Measurements from ENCODE around the gene MRM2. TPM values are rescaled to one million over a fixed set of nuclear protein-coding genes. Genes with fewer than 3 reads are reported as not detected.

Gene MRM2
- polyA plus RNA-seq, 1 donor from 2014 or later: 21.4 TPM

DNA sequence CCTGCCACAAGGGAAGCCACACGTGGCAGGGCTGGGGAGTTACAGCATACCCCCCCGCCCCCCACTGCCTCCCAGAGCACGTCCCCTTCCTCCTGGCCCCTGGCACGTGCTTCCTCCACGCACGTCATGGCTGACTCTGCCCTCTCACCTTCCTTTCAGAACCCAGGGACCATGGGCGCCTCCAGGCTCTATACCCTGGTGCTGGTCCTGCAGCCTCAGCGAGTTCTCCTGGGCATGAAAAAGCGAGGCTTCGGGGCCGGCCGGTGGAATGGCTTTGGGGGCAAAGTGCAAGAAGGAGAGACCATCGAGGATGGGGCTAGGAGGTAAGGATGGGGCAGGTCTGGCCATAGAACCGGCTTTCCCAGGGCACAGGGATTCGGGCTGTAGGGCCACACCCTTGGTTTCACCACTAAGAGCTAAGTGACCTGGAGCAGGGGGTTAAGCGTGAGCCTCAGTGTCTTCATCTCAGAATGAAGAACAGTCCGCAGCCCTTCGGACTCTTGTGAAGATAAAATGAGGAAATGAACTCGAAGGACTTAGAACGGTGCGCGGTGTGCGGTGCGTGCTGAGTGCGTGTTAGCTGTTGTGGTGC, 2.5 kb upstream of the MRM2 start:
- Histone ChIP-seq H3K9me3 (ENCODE audit: low read length) (no peaks in the 10 kb centered on the region), H3K36me3 (ENCODE audit: insufficient read depth, low read length) (no peaks in the 10 kb centered on the region), H3K9ac (ENCODE audit: low read length) (no peak overlapping the region), H3K27me3 (ENCODE audit: insufficient read depth, low read depth, low read length) (no peaks in the 10 kb centered on the region), H3K4me3 (ENCODE audit: low read length) (no peak overlapping the region), H3K27ac (ENCODE audit: low read length) (no peak overlapping the region), H3K4me2 (ENCODE audit: low read length) (no peak overlapping the region), H3K9me2 (ENCODE audit: insufficient read depth, low read length) (no peaks in the 10 kb centered on the region), H4K20me1 (ENCODE audit: insufficient read depth) (no peaks in the 10 kb centered on the region), H3F3A (ENCODE audit: insufficient read depth, low read length, poor library complexity, severe bottlenecking) (no peaks in the 10 kb centered on the region), H2AFZ (ENCODE audit: low read depth, low read length) (no peak overlapping the region), H3K79me2 (replicated peaks; ENCODE audit: insufficient read depth, low read length) (peaks cover 18% of the 10 kb centered on the region)
- TF ChIP-seq TAF1 (IDR thresholded peaks at IDR 0.05; ENCODE audit: low read depth): no peak
- TF ChIP-seq EP300 (conservative IDR thresholded peaks at IDR 0.05; ENCODE audit: poor library complexity, severe bottlenecking): no peak
- no peak for TF ChIP-seq EZH2 (IDR thresholded peaks at IDR 0.05; ENCODE audit: borderline replicate concordance, insufficient read depth, low read length, poor library complexity, severe bottlenecking)
- TF ChIP-seq SMC3 (conservative IDR thresholded peaks at IDR 0.05; ENCODE audit: poor library complexity): no peak
- TF ChIP-seq, protein P1, sequence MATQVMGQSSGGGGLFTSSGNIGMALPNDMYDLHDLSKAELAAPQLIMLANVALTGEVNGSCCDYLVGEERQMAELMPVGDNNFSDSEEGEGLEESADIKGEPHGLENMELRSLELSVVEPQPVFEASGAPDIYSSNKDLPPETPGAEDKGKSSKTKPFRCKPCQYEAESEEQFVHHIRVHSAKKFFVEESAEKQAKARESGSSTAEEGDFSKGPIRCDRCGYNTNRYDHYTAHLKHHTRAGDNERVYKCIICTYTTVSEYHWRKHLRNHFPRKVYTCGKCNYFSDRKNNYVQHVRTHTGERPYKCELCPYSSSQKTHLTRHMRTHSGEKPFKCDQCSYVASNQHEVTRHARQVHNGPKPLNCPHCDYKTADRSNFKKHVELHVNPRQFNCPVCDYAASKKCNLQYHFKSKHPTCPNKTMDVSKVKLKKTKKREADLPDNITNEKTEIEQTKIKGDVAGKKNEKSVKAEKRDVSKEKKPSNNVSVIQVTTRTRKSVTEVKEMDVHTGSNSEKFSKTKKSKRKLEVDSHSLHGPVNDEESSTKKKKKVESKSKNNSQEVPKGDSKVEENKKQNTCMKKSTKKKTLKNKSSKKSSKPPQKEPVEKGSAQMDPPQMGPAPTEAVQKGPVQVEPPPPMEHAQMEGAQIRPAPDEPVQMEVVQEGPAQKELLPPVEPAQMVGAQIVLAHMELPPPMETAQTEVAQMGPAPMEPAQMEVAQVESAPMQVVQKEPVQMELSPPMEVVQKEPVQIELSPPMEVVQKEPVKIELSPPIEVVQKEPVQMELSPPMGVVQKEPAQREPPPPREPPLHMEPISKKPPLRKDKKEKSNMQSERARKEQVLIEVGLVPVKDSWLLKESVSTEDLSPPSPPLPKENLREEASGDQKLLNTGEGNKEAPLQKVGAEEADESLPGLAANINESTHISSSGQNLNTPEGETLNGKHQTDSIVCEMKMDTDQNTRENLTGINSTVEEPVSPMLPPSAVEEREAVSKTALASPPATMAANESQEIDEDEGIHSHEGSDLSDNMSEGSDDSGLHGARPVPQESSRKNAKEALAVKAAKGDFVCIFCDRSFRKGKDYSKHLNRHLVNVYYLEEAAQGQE (IDR thresholded peaks at IDR 0.05; ENCODE audit: borderline replicate concordance): no peak
- no peak for TF ChIP-seq POLR2AphosphoS5 (IDR thresholded peaks at IDR 0.05)
- TF ChIP-seq MXI1 (conservative IDR thresholded peaks at IDR 0.05; ENCODE audit: poor library complexity, severe bottlenecking): no peak
- TF ChIP-seq, protein P2, sequence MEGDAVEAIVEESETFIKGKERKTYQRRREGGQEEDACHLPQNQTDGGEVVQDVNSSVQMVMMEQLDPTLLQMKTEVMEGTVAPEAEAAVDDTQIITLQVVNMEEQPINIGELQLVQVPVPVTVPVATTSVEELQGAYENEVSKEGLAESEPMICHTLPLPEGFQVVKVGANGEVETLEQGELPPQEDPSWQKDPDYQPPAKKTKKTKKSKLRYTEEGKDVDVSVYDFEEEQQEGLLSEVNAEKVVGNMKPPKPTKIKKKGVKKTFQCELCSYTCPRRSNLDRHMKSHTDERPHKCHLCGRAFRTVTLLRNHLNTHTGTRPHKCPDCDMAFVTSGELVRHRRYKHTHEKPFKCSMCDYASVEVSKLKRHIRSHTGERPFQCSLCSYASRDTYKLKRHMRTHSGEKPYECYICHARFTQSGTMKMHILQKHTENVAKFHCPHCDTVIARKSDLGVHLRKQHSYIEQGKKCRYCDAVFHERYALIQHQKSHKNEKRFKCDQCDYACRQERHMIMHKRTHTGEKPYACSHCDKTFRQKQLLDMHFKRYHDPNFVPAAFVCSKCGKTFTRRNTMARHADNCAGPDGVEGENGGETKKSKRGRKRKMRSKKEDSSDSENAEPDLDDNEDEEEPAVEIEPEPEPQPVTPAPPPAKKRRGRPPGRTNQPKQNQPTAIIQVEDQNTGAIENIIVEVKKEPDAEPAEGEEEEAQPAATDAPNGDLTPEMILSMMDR (IDR thresholded peaks at IDR 0.05; ENCODE audit: poor library complexity, severe bottlenecking): no peak
- no peak for TF ChIP-seq RAD21 (conservative IDR thresholded peaks at IDR 0.05)

DNA sequence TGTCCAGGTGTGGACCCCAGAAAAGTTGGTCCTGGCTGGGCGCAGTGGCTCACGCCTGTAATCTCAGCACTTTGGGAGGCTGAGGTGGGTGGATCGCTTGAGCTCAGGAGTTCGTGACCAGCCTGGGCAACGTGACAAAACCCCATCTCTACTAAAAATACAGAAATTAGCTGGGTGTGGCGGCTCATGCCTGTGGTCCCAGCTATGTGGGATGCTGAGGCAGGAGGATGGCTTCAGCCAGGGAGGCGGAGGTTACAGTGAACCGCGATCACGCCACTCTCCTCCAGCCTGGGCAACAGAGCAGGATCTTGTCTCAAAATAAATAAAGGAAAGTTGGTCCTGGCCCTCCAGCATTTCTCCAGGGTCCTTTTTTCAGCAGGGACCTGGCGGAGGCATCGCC, 1.5 kb upstream of the MRM2 start:
- Histone ChIP-seq H3K4me3 (ENCODE audit: low read length) (no peak overlapping the region), H2AFZ (ENCODE audit: low read depth, low read length) (no peak overlapping the region), H3K79me2 (replicated peaks; ENCODE audit: insufficient read depth, low read length) (peaks cover 18% of the 10 kb centered on the region), H4K20me1 (ENCODE audit: insufficient read depth) (no peaks in the 10 kb centered on the region), H3K36me3 (ENCODE audit: insufficient read depth, low read length) (no peaks in the 10 kb centered on the region), H3K27me3 (ENCODE audit: insufficient read depth, low read depth, low read length) (no peaks in the 10 kb centered on the region), H3K27ac (ENCODE audit: low read length) (no peak overlapping the region), H3K9me3 (ENCODE audit: low read length) (no peaks in the 10 kb centered on the region), H3K4me2 (ENCODE audit: low read length) (no peak overlapping the region), H3K9ac (ENCODE audit: low read length) (no peak overlapping the region), H3F3A (ENCODE audit: insufficient read depth, low read length, poor library complexity, severe bottlenecking) (no peaks in the 10 kb centered on the region), H3K9me2 (ENCODE audit: insufficient read depth, low read length) (no peaks in the 10 kb centered on the region)
- TF ChIP-seq SMC3 (conservative IDR thresholded peaks at IDR 0.05; ENCODE audit: poor library complexity): no peak
- TF ChIP-seq POLR2AphosphoS5 (IDR thresholded peaks at IDR 0.05): no peak
- TF ChIP-seq, protein P2 (IDR thresholded peaks at IDR 0.05; ENCODE audit: poor library complexity, severe bottlenecking): no peak
- TF ChIP-seq EP300 (conservative IDR thresholded peaks at IDR 0.05; ENCODE audit: poor library complexity, severe bottlenecking): no peak
- no peak for TF ChIP-seq EZH2 (IDR thresholded peaks at IDR 0.05; ENCODE audit: borderline replicate concordance, insufficient read depth, low read length, poor library complexity, severe bottlenecking)
- TF ChIP-seq TAF1 (IDR thresholded peaks at IDR 0.05; ENCODE audit: low read depth): no peak
- no peak for TF ChIP-seq MXI1 (conservative IDR thresholded peaks at IDR 0.05; ENCODE audit: poor library complexity, severe bottlenecking)
- no peak for TF ChIP-seq RAD21 (conservative IDR thresholded peaks at IDR 0.05)
- TF ChIP-seq, protein P1 (IDR thresholded peaks at IDR 0.05; ENCODE audit: borderline replicate concordance): no peak
